Suppressor macrophage treated with lipopolysaccharide for 4 hours (primary cell): ENCODE results near the gene ITM2C.

Experiments
- DNase-seq: peaks from one replicate; pipeline ENCODE4 v3.0.0-alpha.2; 2020

The ITM2C gene

DNA sequence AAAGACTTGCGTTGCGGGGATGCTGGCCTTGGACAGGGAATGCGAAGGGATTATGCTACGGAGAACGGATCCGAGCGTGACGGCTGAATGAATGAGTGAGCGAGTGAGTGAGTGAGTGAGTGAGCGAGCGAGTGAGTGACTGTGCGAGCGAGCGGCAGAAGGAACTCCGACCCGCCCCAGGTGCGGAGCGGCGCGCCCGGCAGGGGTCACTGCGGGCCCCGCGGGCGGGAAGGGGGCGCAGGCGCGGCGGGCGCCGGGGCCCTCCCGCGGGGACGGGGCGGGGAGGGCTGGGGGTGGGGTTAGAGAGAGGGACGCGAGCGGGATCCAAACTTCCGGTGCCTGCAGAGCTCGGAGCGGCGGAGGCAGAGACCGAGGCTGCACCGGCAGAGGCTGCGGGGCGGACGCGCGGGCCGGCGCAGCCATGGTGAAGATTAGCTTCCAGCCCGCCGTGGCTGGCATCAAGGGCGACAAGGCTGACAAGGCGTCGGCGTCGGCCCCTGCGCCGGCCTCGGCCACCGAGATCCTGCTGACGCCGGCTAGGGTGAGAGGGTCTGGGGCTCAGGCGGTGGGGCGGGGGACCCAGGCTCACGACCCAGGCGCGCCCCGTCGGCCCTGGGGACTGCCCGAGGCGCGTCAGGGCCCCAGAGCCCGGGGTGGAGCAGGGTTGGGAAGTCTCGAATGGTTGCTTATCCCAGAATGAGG is at the start of gene ITM2C:
Gene ITM2C, plus strand, starts transcription at position 338 of the 702 bp plus-strand sequence. Its CDS starts 84 bp downstream, at position 422.
- peak; percentile 61 for DNase-seq

DNA sequence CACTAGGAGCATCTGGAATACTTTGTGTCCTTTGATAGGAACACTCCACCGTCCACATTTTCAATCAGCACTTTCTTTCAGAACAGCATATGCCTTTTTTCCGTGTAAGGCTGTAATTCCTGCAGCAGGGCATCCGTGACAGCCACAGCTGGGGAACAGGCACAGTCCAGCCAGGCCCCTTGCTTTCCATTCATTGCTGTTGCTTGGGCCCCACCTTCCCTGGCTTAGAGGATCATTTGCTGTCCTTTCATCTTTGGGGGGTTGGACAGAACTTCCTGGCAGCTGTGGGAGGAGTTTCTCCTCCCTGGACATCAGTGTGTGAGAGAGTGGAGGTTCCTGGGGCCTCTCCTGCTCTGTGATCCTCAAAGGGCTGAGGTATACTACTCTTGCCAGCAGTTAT is 49.7 kb upstream of the ITM2C start:
- no peak for DNase-seq

GRCh38 chr2:230816735-230817134 is 48.0 kb upstream of the ITM2C start:
- no peak for DNase-seq

DNA sequence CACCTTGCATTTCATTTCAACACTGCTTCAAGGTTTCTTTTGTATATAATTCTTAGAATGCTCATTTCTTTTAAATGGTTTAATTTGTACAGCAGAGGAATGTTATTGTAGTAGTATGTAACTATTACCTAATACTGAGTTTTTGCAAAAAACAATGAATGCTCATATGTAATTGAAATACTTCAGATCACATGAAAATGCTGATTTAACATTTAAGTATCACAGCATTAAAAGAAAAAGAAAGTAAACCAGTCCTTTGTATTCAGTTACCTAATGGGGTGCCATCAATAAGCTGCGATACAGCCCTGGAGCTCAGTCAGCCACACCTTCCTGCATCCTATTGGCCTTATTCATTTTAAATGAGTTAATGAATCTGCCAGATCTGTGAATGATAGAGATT is 45.3 kb upstream of the ITM2C start:
- DNase-seq, result no peak

DNA sequence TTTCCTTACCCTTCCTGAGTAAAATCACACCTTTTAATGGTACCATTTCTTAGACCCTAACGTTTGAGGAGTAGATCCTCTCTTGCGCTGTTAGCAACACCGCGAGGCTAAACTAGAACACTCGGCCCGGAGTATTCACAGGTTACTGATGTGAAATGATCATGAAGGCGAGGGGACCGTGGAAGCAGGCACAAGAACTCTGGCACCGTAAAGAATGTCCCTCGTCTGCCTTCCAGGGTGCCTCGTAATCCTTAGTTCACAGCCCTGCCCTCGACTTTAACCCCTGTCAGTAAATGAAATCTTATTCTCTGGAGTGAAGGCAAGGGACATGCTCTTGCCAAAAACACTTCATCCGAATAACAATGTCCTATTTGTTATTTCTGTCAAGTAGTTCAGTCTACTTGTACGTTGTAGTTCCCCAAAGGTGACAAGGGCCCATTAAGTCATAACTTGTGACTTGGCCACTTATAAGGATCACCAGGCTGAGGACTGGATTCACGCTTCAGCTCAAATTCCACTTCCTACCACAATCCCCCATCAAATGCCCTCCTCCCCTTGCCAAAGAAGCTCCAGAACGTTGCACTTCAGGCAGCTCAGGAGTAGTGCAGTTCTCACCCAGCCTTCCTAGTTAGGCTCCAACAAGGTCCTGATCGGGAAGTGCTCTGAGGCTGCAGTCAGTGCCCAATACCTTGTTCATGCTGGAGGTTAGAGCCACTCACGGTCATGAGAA is 43.3 kb upstream of the ITM2C start:
- DNase-seq, result no peak

DNA sequence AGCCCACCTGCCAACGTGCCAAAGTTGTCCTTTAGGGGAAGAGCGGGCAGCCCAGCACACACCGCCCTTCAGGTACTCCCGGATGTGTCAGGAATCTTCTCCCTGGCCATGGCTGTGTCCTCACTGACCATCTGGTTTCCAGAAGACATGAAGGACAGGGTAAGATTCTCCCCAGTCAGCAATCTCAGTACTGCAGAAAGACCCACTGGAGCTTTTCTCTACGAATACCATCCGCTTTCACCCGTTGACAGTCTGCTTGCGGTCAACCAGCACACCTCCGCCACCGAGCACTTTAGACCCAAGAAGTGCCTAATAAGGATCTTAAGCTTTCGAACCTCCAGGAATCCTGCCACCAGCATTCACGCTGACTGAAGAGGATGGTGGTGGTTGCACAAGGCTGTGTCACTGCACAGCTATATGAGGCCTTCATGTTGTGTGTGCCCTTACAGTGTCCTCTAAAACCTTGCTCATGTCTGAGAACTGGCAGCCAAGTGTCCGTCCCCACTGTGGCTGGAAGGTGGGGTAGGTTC is 42.7 kb upstream of the ITM2C start:
- no peak for DNase-seq

GRCh38 chr2:230823264-230823964 is 41.3 kb upstream of the ITM2C start:
- no peak for DNase-seq

DNA sequence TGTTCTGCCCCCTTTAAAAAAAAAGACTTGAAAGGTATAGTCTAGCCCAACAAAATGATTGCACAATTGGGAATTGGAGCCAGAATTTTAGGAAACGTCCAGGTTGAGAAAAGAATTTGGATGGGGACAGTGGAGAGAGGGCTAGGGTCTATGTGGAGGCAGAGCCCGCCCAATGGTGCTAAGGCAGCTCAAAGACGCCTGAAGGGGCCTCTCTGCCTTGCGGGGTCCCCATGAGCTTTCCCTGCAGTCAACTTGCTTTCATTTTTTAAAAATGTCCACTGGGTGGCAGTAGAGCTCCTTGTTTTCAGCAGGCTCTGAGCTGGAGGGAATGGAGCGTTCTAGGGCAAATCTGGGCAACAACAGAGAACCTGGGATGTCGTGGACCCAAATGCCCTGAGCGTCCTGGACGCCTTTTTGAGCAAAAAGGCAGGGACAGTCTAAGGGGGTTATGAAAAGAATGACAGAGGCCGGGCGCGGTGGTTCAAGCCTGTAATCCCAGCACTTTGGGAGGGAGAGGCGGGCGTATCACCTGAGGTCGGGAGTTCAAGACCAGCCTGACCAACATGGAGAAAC is 40.2 kb upstream of the ITM2C start:
- peak; percentile 86 for DNase-seq

DNA sequence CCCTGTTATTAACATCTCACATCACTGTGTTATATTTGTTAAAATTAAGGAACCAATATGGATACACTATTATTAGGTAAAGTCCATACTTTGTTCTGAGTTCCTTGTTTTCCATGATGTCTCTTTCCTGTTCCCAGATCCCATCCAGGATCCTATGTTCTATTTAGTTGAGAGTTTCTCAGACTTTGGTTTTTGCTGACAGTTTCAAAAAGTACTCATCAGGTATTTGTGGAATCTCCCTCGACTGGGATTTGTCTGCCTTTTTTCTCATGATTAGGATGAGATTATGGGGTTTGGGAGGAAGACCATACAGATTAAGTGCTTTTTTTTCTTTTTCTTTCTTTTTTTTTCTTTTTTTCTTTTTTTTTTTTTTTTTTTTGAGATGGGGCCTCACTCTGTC is 39.4 kb upstream of the ITM2C start:
- DNase-seq, result no peak

DNA sequence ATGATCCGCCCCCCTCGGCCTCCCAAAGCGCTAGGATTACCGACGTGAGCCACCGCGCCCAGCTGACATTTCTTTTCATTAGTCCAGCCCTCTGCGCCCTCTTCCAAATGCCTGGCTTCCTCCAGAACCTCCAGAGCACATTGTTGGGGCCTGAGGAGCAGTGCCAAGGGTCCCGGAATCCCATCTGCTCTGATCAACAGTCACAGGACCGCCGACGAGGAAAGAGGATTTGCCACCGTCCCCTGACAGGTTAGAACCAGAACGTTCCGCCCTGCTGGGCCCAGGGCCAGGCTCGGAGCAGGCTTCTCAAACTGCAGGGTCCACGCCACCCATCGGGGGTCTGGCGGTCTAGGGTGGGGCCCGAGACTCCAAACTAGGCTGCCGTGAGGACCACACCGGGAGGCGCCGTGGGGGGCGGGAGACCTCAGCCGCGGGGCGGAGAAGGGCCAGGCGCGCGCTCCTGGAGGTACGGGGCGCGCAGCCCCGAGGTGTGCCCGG is 36.9 kb upstream of the ITM2C start:
- no peak for DNase-seq

DNA sequence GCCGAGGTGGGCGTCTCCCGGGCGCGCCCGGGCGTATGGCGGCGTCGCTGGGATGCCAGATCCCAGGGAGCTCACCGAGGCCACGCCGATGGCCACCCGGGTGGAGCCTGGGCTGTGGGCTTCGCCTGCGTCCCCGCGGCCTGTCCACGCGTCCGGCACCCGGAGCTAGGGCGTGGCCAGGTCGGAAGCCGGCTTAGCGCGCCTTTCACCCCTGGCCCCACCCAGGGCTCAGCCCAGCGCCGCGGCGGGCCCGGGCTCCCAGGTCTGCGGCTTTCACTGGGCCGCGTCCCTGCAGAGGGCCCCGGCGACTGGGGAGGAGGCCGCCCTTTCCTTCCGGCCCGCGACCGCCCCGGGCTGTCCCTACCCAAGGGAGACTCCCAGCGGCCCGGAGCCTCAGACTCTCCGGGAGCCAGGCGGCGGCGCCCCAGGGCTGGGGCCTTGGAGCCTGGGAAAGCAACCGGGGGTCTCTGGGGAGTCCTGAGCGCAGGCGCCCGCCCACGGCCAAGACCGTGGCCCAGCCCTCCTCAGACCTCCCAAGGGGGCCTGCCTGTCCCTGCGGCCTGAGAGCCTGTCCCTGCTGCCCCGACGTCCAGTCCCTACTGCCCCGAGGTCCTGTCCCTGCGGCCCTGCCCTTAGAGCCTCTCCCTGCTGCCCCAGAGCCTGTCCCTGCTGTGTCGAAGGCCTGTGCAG is 36.3 kb upstream of the ITM2C start:
- DNase-seq, result peak; percentile 38

GRCh38 chr2:230829293-230829692 is 35.4 kb upstream of the ITM2C start:
- no peak for DNase-seq

DNA sequence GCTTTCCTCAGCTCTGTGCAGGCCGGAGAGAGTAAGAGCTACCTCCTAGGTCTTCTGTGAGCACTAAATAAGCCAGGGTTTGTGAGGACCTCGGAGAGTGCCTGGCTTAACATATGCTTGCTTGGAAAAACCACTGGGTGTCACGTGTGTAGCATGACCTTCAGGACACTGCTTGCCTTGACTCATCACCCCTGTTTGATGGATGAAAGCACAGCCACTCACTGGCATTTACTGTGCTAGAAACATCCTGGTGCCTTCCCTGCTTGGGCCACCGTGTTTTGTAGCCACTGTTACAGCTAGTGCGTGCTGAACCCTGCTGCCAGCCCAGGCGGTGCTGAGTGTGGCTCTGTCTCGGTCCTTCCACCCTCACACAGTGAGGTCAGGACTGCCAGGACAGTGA is 34.8 kb upstream of the ITM2C start:
- DNase-seq, result no peak

GRCh38 chr2:230830428-230830827 is 34.3 kb upstream of the ITM2C start:
- peak; percentile 9 for DNase-seq

- no peak for DNase-seq
Observed at GRCh38 chr2:230840301-230840700, 24.4 kb upstream of the ITM2C start.

DNA sequence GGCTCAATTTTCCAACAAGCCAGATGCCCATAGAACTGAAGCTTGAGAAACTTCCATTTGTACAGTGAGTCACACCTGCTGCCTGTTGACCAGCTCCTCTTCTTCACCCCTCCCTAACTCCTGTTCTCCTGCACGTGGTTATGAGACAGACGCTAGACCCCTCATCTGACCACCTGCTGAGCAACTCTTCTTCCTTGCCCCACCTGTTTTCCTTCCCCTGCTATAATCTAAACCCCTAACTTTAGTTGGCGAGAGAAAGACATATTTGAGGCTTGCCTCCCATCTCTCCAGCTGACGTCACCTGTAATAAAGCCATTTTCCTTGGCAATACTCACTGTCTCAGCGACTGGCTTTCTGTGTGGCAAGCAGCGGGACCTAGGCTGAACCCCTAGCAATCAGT is 22.3 kb upstream of the ITM2C start:
- DNase-seq, result no peak

GRCh38 chr2:230843132-230843531 is 21.6 kb upstream of the ITM2C start:
- no peak for DNase-seq

- no peak for DNase-seq
Observed at GRCh38 chr2:230846360-230846759, 18.4 kb upstream of the ITM2C start.

GRCh38 chr2:230847883-230848388 is 16.8 kb upstream of the ITM2C start:
- DNase-seq, result peak; percentile 93

GRCh38 chr2:230849633-230850357 is 14.9 kb upstream of the ITM2C start:
- DNase-seq, result peak; percentile 66

DNA sequence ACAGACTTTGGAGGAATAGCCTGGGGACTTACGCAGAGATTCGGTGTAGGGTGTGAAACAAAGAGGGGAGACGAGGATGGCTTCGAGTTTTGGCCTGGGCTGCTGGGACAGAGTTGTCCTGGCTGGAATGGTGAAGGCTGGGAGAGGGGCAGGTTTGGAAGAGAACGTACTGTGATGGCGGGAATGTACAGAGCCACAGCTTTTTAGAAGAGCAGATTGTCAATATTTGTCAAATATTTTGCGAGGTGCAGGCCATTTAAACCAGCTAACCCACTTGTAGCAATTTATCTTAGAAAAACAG is 14.4 kb upstream of the ITM2C start:
- no peak for DNase-seq

DNA sequence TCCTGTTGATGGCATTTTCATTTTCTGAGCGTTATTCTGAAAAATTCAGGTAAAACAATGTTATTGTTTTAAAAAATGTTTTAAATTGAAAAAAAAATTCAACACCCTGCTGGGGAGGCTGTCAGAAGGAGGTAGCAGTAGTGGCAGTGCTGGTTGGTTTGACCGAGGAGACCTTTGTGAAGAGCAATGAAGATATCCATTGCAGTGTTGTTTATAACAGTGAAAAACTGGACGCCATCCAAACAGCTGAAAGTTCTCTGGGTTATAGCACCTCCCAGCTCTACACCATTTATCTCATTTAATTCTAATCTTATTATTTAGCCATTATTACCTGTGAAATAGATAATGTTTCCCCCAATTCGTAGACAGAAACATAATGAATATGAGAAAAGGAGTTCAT is 12.6 kb upstream of the ITM2C start:
- DNase-seq, result no peak
